ENCODE results near the gene VPS13A.

- no peak for TF ChIP-seq POLR2A (IDR thresholded peaks at IDR 0.05)
- no peak for TF ChIP-seq CTCF (IDR thresholded peaks at IDR 0.05 in 4 of 5, conservative IDR thresholded peaks at IDR 0.05 in 1 of 5)
Observed at GRCh38 chr9:77177894-77178794, 810 bp downstream of the VPS13A start.
